Measurements from ENCODE around the gene SLC18B1. TPM values are rescaled to one million over a fixed set of nuclear protein-coding genes. Genes with fewer than 3 reads are reported as not detected.
A peak's percentile ranks its signal among the peaks of the same experiment; 100 is the strongest.

The SLC18B1 gene
- total and polyA plus RNA-seq, 2 of the 13 experiments (the other 11 are each of a cell fraction or from before 2014, with no cell fraction given): 11.4 to 13.8 TPM

DNA sequence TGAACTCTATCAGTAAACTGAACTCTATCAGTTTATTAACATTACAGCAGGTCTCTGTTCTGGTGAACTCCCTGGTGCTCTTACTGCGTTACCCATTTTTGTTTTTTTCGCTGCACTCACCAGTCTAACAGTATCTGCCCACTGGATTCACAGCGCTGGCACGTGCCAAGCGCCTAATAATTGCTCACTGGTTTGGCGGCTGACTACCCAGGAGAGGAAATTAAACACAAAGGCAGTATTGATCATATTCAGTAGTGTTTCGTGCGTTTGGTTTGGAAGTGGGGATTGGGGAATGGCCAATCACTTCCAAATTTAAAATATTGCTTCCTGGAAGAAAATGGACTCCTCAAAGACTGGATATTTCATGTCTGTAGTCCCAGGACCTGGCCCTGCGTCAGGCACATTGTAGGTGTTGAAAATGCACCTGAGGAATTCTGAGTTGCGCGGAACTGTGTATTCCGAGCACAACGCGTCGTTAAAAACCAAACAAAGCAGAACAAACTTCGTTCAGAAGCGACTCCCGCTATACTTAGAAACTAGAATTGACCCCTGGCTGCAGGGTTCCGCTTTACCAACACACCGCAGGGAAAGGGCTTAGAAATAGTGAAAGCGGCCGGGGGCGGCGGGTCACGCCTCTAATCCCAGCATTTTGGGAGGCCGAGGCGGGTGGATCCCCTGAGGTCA, 14.9 kb upstream of the SLC18B1 start (continued):
- TF ChIP-seq SUZ12 (IDR thresholded peaks at IDR 0.05; ENCODE audit: low read depth, low read length) (no peak), ZNF7 (CRISPR knock-in tag; IDR thresholded peaks at IDR 0.05) (no peak), NRL (CRISPR knock-in tag; IDR thresholded peaks at IDR 0.05; ENCODE audit: borderline replicate concordance) (no peak; the same call in 1 of the 2 replicates), ZNF263 (CRISPR knock-in tag; IDR thresholded peaks at IDR 0.05) (peak; percentile 37; the same call in 1 of the 2 replicates), SALL1 (CRISPR knock-in tag; IDR thresholded peaks at IDR 0.05) (no peak), ZFX (CRISPR knock-in tag; IDR thresholded peaks at IDR 0.05; ENCODE audit: low read depth) (no peak), ZSCAN22 (CRISPR knock-in tag; IDR thresholded peaks at IDR 0.05) (no peak), SKIL (CRISPR knock-in tag; IDR thresholded peaks at IDR 0.05; ENCODE audit: borderline replicate concordance) (no peak), HNRNPLL (IDR thresholded peaks at IDR 0.05; ENCODE audit: low read depth, low read length, poor library complexity, severe bottlenecking) (no peak), ZNF282 (IDR thresholded peaks at IDR 0.05; ENCODE audit: partially characterized antibody) (no peak), ZNF382 (CRISPR knock-in tag; IDR thresholded peaks at IDR 0.05; ENCODE audit: borderline replicate concordance) (no peak), NR2F1 (CRISPR knock-in tag; IDR thresholded peaks at IDR 0.05) (0 out of 4 replicates have a peak, but pooled peaks of 1 of the 2 experiments have one; percentile 5), LRRFIP1 (CRISPR knock-in tag; conservative IDR thresholded peaks at IDR 0.05) (no peak), FOXK2 (IDR thresholded peaks at IDR 0.05) (no peak)
- TF ChIP-seq, protein P1, sequence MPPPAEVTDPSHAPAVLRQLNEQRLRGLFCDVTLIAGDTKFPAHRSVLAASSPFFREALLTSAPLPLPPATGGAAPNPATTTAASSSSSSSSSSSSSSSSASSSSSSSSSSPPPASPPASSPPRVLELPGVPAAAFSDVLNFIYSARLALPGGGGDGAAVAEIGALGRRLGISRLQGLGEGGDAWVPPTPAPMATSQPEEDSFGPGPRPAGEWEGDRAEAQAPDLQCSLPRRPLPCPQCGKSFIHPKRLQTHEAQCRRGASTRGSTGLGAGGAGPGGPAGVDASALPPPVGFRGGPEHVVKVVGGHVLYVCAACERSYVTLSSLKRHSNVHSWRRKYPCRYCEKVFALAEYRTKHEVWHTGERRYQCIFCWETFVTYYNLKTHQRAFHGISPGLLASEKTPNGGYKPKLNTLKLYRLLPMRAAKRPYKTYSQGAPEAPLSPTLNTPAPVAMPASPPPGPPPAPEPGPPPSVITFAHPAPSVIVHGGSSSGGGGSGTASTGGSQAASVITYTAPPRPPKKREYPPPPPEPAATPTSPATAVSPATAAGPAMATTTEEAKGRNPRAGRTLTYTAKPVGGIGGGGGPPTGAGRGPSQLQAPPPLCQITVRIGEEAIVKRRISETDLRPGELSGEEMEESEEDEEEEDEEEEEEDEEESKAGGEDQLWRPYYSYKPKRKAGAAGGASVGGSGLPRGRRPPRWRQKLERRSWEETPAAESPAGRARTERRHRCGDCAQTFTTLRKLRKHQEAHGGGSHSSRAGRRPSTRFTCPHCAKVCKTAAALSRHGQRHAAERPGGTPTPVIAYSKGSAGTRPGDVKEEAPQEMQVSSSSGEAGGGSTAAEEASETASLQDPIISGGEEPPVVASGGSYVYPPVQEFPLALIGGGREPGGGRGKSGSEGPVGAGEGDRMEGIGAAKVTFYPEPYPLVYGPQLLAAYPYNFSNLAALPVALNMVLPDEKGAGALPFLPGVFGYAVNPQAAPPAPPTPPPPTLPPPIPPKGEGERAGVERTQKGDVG (CRISPR knock-in tag; IDR thresholded peaks at IDR 0.05; ENCODE audit: borderline replicate concordance): no peak; the same call in 1 of the 2 replicates
- TF ChIP-seq, protein P2, sequence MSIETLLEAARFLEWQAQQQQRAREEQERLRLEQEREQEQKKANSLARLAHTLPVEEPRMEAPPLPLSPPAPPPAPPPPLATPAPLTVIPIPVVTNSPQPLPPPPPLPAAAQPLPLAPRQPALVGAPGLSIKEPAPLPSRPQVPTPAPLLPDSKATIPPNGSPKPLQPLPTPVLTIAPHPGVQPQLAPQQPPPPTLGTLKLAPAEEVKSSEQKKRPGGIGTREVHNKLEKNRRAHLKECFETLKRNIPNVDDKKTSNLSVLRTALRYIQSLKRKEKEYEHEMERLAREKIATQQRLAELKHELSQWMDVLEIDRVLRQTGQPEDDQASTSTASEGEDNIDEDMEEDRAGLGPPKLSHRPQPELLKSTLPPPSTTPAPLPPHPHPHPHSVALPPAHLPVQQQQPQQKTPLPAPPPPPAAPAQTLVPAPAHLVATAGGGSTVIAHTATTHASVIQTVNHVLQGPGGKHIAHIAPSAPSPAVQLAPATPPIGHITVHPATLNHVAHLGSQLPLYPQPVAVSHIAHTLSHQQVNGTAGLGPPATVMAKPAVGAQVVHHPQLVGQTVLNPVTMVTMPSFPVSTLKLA (IDR thresholded peaks at IDR 0.05): no peak
- TF ChIP-seq, protein P3, sequence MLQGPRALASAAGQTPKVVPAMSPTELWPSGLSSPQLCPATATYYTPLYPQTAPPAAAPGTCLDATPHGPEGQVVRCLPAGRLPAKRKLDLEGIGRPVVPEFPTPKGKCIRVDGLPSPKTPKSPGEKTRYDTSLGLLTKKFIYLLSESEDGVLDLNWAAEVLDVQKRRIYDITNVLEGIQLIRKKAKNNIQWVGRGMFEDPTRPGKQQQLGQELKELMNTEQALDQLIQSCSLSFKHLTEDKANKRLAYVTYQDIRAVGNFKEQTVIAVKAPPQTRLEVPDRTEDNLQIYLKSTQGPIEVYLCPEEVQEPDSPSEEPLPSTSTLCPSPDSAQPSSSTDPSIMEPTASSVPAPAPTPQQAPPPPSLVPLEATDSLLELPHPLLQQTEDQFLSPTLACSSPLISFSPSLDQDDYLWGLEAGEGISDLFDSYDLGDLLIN (CRISPR knock-in tag; IDR thresholded peaks at IDR 0.05; ENCODE audit: borderline replicate concordance): no peak

Data from HepG2 (cell line).